CD4-positive, alpha-beta T cell (primary cell): Measurements from ENCODE around the gene SRGAP1. TPM values are rescaled to one million over a fixed set of nuclear protein-coding genes. Genes with fewer than 3 reads are reported as not detected.

Experiments
- ATAC-seq: fragments of 200-7000 bp; cut with Tn5 transposase; one replicate; pipeline ENCODE4 v1.10.0; 2022; ENCODE audit warnings: mild to moderate bottlenecking; ENCODE audit not compliant: poor library complexity
- CTCF ChIA-PET: fragments of 350-600 bp; sonication (Branson Sonifier 250); formaldehyde crosslinking; loops from one replicate; lab custom pipeline; 2021; ENCODE audit warnings: antibody characterized with exemption, inconsistent platforms; lab: Charles Lee
- POLR2A ChIA-PET: fragments of 350-600 bp; sonication (Branson Sonifier 250); formaldehyde crosslinking; loops from one replicate; lab custom pipeline; 2021; ENCODE audit warnings: antibody characterized with exemption, inconsistent platforms; lab: Charles Lee
- DNase-seq, 14 experiments: peaks; one replicate each; pipeline ENCODE4 v3.0.0-alpha.2; 2013 to 2020; ENCODE audit warnings: mixed read lengths in 2 of 14
- H3K27ac ChIP-seq, 2 donors: one replicate each; pipeline versions ENCODE4 v1.5.1 to v1.7.0; 2013; ENCODE audit warnings: low read length in 2 of 2, low read depth in 1 of 2, mild to moderate bottlenecking in 1 of 2
- H3K27me3 ChIP-seq, 2 experiments: 1 replicate in 1 of 2; 2 replicates in 1 of 2; pipeline versions ENCODE4 v1.6.1 to v1.7.0; 2013; ENCODE audit warnings: low read length in 2 of 2, control low read depth in 1 of 2, mild to moderate bottlenecking in 1 of 2, moderate library complexity in 1 of 2; ENCODE audit not compliant: insufficient read depth in 2 of 2, control insufficient read depth in 1 of 2
- H3K36me3 ChIP-seq: one replicate; pipeline ENCODE4 v1.6.1; 2013; ENCODE audit warnings: low read length, control low read depth; ENCODE audit not compliant: insufficient read depth
- H3K4me1 ChIP-seq: one replicate; pipeline ENCODE4 v1.6.1; 2013; ENCODE audit warnings: low read length, control low read depth; ENCODE audit not compliant: insufficient read depth
- H3K4me3 ChIP-seq: one replicate; pipeline ENCODE4 v1.5.1; 2013; ENCODE audit warnings: mild to moderate bottlenecking, low read length, moderate library complexity
- H3K9me3 ChIP-seq, 2 experiments: 1 replicate in 1 of 2; 2 replicates in 1 of 2; pipeline versions ENCODE4 v1.6.1 to v1.7.0; 2013; ENCODE audit warnings: low read length in 2 of 2, mild to moderate bottlenecking in 2 of 2, control low read depth in 1 of 2, moderate library complexity in 1 of 2; ENCODE audit not compliant: control insufficient read depth in 1 of 2, insufficient read depth in 1 of 2
- H3K27ac Mint-ChIP-seq: one replicate; pipeline ENCODE4 v1.8.0; 2020; ENCODE audit warnings: mixed read lengths
- H3K27me3 Mint-ChIP-seq: one replicate; pipeline ENCODE4 v1.8.0; 2021; ENCODE audit warnings: mixed read lengths
- H3K36me3 Mint-ChIP-seq: one replicate; pipeline ENCODE4 v1.8.0; 2021; ENCODE audit warnings: low read depth, mixed read lengths
- H3K4me1 Mint-ChIP-seq: one replicate; pipeline ENCODE4 v1.8.0; 2021; ENCODE audit warnings: low read depth, mixed read lengths
- H3K4me3 Mint-ChIP-seq: one replicate; pipeline ENCODE4 v1.8.0; 2020; ENCODE audit warnings: mild to moderate bottlenecking, mixed read lengths
- H3K9me3 Mint-ChIP-seq: one replicate; pipeline ENCODE4 v1.8.0; 2020; ENCODE audit warnings: mixed read lengths
- CTCF ChIP-seq: fragments of 200-600 bp; IDR thresholded peaks from one replicate; pipeline ENCODE4 v1.8.0; 2022; ENCODE audit warnings: antibody characterized with exemption, mild to moderate bottlenecking
- intact Hi-C, 2 experiments: fragments of 100-400 bp; cut with DNase I in 1 of 2; cut with micrococcal nuclease in 1 of 2; formaldehyde crosslinking; loops; one replicate each; pipeline versions ENCODE4 v1.15.1 to v1.9.0; 2023 to 2025; cut with DNase I, micrococcal nuclease
- total RNA-seq, 174 experiments: library from RNA in 2 of 174; stranded (reverse) in 2 of 174; gene quantifications; one replicate each; pipeline ENCODE4 v1.2.3 and lab custom pipeline; 2021 to 2026

The SRGAP1 gene
- total RNA-seq, 2 experiments from 2014 or later: 0.03 TPM; not detected in 1

- Histone ChIP-seq H3K4me3 (no peak overlapping the region), H3K36me3 (no peaks in the 10 kb centered on the region), H3K9me3 (no peaks in the 10 kb centered on the region), H3K27me3 (peaks cover 0 to 4% of the 10 kb centered on the region in 2 experiments), H3K27ac (no peak overlapping the region), H3K4me1 (no peaks in the 10 kb centered on the region)
- no peak overlapping the region for H3K4me3 Mint-ChIP-seq
- ChIA-PET POLR2A (no interaction called here), CTCF (interaction anchor here (0.6 kb wide), 1 partner anchor 642 kb away, joined by 3 read pairs; no protein-coding TSS in a partner anchor)
- DNase-seq: no peak
- no peak for ATAC-seq
- intact Hi-C loops: no loop called here
- H3K9me3 Mint-ChIP-seq: no peaks in the 10 kb centered on the region
- TF ChIP-seq CTCF: no peak
- H3K36me3 Mint-ChIP-seq: no peaks in the 10 kb centered on the region
- peaks cover 45% of the 10 kb centered on the region for H3K27me3 Mint-ChIP-seq
- no peaks in the 10 kb centered on the region for H3K4me1 Mint-ChIP-seq
- H3K27ac Mint-ChIP-seq: no peak overlapping the region
Observed at GRCh38 chr12:64098709-64099354, 254.3 kb downstream of the SRGAP1 start.

GRCh38 chr12:64099397-64099796 lies 254.9 kb downstream of the SRGAP1 start:
- no peaks in the 10 kb centered on the region for H3K4me1 ChIP-seq
- H3K27ac Mint-ChIP-seq: no peak overlapping the region
- no peaks in the 10 kb centered on the region for H3K36me3 ChIP-seq
- CTCF ChIA-PET: interaction anchor here (0.6 kb wide), 1 partner anchor 641 kb away, joined by 3 read pairs; no protein-coding TSS in a partner anchor
- POLR2A ChIA-PET: no interaction called here
- intact Hi-C loops: no loop called here
- H3K4me3 ChIP-seq: no peak overlapping the region
- H3K4me3 Mint-ChIP-seq: no peak overlapping the region
- no peaks in the 10 kb centered on the region for H3K4me1 Mint-ChIP-seq
- TF ChIP-seq CTCF: no peak
- H3K36me3 Mint-ChIP-seq: no peaks in the 10 kb centered on the region
- peaks cover 0 to 4% of the 10 kb centered on the region in 2 experiments for H3K27me3 ChIP-seq
- ATAC-seq (no peak), DNase-seq (no peak)
- H3K9me3 Mint-ChIP-seq: no peaks in the 10 kb centered on the region
- peaks cover 45% of the 10 kb centered on the region for H3K27me3 Mint-ChIP-seq
- H3K27ac ChIP-seq: no peak overlapping the region
- H3K9me3 ChIP-seq: no peaks in the 10 kb centered on the region

GRCh38 chr12:64102339-64102738 lies 257.8 kb downstream of the SRGAP1 start:
- Mint-ChIP-seq H3K36me3 (no peaks in the 10 kb centered on the region), H3K4me3 (no peak overlapping the region), H3K9me3 (no peaks in the 10 kb centered on the region), H3K4me1 (no peaks in the 10 kb centered on the region), H3K27me3 (peaks cover 52% of the 10 kb centered on the region), H3K27ac (no peak overlapping the region)
- TF ChIP-seq CTCF: no peak
- Histone ChIP-seq H3K9me3 (no peaks in the 10 kb centered on the region), H3K27ac (no peak overlapping the region), H3K36me3 (no peaks in the 10 kb centered on the region), H3K4me1 (no peaks in the 10 kb centered on the region), H3K27me3 (peaks cover 0 to 4% of the 10 kb centered on the region in 2 experiments), H3K4me3 (no peak overlapping the region)
- ChIA-PET POLR2A (no interaction called here), CTCF (no interaction called here)
- intact Hi-C loops: no loop called here
- ATAC-seq: no peak
- no peak for DNase-seq
